Renal cortical epithelial cell (primary cell): Measurements from ENCODE around the gene PDGFD. TPM values are rescaled to one million over a fixed set of nuclear protein-coding genes. Genes with fewer than 3 reads are reported as not detected.

Experiments
- DNase-seq: peaks from one replicate; pipeline ENCODE4 v3.0.0-alpha.2; 2011; ENCODE audit warnings: low read depth
- total RNA-seq: library from RNA; depleted of rRNA; stranded (reverse); fragments of >200 nt; gene quantifications from 2 replicates; pipeline ENCODE4 v1.2.3, GENCODE V29; 2014

Gene PDGFD
- total RNA-seq, 1 donor from 2014 or later, result 8.7 TPM

DNA sequence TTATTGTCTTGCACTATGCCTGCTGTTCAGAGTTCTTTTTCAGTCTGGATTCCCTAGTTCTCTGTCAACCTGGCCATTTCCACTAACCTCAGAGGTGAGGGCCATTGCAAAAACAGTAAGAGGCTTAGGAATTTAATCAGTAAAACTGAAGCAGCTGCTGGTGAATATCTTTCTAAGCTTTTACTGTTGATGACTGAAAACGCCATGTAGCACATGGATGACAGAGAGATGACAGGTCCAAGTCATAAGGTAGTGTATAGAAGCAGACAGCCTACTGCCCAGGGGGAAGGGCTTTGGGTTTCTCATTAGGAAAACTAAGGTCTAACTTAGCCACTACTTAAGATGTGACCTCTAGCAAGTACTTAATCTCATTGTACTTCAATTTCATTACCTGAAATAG, 280.1 kb downstream of the PDGFD start:
- DNase-seq, result no peak

DNA sequence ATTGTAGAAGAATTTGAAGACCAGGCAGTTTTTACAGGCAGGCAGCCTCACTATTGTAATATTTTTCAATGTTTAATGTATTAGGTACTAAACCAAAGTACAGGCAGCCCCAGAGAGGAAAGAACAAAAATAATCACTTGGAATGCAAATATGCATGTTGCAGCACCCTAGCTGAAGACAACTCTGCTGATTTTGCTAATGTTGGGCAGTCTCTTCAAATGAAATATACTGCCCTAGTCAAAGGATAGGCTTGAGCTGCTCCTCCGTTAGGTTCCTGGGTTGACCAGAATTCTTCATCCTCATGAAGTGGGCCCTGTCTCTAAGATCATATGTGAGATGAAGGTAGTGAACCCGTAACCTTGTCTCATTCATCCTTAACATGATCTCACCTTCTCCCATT, 280.7 kb downstream of the PDGFD start:
- DNase-seq, result no peak

DNA sequence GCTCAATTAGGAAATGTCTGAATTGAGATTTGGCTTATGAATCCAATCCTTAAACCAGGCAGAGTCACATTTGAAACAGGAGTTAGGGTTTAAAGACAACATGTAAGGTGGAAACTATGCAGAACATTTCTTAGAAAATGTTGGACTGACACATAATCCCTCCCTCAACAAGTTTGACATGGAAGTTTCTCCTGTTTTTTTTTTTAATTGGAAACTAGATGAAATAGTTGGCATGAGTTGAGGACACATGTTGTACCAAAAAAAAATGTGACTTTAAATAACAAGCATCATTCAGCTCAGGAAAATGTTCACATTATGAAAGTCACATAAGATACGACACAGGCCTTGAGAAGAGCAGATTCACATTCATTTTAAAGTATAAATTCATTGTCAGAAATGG, 282.4 kb downstream of the PDGFD start:
- no peak for DNase-seq

DNA sequence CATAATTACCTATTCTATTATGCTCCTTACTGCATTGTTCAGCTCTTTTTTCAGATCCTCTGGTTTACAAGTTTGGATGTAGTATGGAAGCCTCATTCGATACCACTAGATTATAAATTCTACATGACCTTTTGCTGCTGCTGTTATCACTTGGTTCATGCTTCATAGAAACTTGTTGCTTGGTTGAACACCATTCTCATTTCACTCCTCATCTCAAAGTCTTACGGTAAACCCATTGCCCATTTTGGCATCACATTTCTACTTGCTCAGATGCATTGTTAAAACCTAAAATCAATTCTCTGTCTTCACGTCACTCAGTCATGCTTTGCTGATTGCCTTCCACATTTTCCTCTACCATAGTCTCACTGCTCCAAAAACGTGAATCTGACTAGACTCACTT, 283.0 kb downstream of the PDGFD start:
- DNase-seq, result no peak

DNA sequence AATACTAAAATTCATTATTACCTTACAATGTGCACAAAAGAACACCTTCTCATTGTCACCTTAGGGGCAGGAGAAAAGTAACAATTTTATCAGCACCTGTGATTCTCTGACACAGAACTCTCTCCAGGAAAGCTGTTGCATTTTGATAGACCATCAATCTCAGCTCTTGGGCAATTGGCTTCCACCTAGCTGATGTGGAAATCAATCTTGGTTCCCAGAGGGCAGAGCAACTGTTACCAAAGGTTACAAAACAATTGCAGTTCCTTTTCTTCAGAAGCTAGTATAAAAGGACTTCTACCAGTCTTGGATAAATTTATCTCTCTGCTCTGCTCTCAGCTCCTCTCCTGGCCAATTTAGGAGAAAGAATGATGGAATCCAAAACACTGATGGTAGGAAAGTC, 285.3 kb downstream of the PDGFD start:
- peak; percentile 47 for DNase-seq

DNA sequence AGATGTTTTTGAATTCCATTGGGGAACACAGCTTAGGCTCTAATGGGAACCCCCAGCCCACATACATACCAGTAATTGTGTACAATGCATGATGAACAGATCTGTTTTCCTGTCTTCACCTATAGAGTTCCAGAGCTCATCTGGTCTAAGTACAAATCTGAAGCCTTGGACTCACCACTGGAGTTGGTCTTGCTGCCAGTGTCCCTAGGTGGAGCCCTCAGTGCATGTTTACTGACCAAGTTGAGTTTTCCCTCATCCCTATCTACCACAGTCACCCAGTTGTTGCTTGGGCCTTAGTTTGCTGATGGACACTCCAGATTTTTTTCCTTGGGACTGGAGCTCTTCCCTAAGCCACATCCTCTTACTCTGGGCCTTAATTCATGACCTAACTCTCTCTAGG, 286.7 kb downstream of the PDGFD start:
- DNase-seq, result peak; percentile 12

DNA sequence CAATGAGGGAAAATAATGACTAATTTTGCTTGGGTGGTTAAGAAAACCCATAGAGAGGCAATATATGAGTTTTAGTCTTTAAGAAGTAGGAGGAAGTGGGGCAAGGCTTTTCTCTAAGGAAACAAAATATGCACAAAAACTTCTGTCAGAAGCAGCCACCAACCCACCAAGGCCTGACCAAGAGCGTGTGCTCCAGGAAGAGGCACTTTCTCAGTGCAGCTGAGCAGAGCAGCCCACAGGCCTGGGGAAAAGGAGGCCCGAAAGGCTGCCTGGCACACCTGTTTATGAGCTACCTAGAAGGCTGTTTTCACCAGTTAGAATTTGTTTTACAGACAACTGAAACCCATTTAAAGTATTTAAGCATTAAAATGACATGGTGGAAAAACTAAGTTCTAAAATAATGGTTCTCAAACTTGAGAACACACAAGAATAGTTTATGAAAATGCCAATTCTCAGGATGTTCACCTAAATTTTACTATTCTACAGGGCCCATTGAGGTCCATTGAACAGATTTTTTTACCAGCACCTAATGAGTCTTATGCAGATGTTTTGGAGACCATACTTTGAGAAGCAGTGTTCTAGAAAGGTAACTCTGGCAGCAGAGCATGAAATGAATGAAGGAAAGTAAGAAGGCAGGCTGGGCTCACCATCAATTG, 288.0 kb downstream of the PDGFD start:
- DNase-seq, result no peak

DNA sequence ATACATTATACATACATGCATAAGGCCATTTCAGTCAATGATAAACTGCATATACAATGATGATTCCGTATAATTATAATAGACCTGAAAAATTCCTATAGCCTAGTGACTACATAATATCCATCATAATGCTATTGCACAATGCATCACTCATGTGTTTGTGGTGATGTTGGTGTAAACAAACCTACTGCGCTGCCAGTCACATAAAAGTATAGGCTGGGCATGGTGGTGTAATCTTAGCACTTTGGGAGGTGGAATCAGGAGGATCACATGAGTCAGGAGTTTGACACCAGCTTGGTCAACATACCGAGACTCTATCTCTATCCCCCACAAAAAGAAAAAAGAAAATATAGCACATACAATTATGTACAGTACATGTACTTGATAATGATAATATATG, 291.2 kb downstream of the PDGFD start:
- no peak for DNase-seq

DNA sequence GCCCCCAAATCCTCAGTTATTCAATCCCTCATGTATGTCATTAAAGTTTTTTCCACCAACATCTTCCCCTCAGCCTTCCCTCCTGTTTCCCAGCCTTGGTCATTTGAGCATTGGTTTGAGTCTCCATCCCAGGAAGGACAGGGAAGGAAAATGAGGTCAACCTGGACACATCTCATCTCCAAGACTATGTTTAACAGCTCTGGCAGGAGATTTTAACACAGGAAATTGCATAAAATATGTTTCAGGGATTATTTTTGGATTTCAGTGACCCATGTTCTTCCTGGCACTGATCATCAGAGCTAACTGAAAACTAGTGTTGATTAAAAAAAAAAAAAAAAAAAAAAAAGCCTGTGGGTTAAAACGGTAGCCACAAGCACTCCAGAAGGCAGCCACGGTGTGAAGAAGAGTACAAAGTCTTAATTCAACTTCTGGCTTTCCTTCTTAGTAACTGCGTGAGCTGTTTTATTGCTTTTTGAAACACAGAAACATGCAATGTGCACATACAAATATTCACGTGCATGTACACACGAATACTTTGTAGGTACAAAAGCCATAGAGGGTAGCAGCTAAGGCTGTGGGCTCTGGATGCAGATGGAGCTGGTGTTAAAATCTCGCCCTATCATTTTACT, 291.9 kb downstream of the PDGFD start:
- DNase-seq, result peak; percentile 21

DNA sequence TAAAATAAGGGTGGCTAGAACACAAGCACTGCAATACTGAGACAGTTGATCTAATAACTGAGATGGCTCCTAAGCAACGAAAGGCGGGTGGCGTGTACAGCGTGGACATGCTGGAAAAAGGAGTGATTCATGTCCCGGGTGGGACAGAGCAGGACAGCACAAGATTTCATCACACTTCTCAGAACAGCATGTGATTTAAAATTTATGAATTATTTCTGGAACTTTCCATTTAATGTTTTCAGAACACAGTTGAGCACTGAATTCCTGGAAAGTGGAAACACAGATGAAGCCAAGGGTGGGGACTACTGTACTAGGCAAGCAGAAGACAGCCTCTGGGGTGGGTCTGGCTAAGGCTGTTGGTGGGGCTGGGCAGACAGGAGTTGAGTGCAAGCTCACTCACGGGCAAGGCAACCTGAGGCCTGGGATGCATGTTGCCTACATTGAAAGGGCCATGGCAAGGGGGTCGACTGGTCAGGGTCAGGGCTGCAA, 293.1 kb downstream of the PDGFD start:
- DNase-seq, result no peak

DNA sequence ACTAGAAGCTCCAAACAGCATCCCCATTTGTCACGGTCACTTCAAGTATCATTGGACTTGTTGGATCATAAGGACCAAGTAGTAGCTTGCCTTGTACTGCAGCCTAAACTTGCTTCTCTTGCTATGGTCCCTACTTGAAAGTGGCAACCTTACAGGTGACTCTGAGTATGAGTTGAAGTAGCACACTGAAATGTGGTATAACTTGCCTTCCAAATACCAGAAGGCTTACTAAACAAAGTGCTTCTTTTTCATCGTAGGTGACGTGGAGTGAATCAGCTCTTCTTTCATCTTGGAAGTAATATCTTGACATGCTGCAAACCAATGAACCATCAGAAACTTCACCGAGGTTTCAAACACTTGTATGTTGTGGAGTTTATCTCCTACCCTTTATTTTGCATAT, 296.5 kb downstream of the PDGFD start:
- DNase-seq, result no peak

DNA sequence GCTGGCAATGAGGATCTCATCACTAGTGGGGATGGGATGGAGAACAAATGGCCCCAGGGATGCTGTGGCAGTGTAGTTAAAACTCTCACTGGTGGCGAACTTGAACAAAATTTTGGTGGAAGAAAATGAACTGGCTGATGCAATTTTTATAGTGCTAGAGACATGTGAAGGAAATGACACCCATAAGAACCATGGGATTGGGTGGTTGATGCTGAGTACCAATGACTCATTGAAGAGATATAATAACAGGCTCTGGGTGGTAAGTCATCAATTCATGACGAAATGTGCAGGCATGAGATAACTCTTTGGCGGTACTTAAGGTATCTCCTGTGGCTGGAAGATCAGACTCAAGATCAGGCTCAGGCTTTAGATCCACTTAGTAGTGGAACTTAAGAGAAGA, 300.4 kb downstream of the PDGFD start:
- DNase-seq, result peak; percentile 17

DNA sequence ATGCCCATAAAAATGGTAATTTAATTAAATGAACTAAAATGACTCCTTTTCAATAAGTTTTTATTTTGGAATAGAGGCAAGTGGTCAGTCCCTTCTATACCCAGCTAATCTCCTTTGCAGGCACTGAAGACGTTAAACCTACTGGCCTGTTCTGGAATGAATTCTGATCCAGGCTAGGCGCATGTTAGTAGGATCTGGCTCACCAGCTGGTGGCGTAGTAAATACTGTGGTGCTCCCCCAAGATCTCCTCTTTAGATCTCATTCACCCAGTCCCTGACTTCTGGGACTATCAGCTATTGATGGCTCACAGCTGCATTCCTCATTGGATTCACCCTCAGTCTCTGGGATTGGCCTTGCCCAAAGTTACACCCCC, 301.2 kb downstream of the PDGFD start:
- no peak for DNase-seq

DNA sequence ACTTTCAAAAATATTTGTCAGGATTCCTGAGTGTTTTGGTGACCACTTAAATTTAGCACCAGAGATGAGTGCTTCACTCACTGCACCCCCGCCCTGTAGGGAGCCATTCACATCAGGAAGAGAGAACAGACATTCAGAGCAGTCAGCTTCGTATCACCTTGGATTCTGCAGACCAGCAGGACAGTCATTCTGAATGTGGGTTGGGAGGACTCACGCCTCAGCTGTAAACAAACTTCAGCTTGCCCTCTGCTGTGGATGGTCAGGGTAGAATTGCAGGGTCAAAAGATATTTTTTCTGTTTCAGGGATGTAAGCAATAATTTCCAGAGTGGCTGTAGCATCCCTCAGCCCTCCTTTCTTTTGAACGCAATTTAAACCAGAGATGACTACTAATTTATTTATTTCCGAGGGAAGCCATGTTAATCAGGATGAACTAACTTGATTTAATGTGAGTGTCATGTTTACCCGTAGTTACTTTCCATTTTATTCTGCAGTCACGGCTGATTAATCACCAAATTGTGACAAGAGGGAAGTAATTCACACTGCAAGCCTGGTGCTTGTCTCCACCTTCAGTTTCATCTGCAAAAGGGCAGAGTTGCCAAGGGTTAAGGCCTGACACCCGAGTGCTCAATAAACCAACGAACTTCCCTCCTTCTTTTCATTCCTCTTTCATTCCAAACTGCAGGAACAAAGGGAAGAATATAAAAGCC, 301.7 kb downstream of the PDGFD start:
- peak; percentile 38 for DNase-seq

Other genes with a start within 250 kb of the PDGFD start
- not detected in 2 replicates for gene DDI1, start 127.5 kb downstream of the PDGFD start, total RNA-seq